ENCODE data around the gene SEC23B. TPM values are rescaled to one million over a fixed set of nuclear protein-coding genes. Genes with fewer than 3 reads are reported as not detected.

SEC23B gene
- total RNA-seq, 1 donor from 2014 or later, result 56.3 TPM

GRCh38 chr20:18588574-18588933 lies 80.8 kb downstream of the SEC23B start:
- DNase-seq, result no peak

GRCh38 chr20:18589941-18590674 lies 82.4 kb downstream of the SEC23B start:
- DNase-seq, result no peak

GRCh38 chr20:18596270-18596669 lies 88.5 kb downstream of the SEC23B start:
- no peak for DNase-seq

- DNase-seq, result no peak
Measured at GRCh38 chr20:18609741-18610140, 102.0 kb downstream of the SEC23B start.

Small RNA genes lying within 50 kb of the gene (small RNA-seq; reads per million reads assigned to genes)
- gene MIR3192 (not detected), gene RN7SL638P (not detected), gene RNU6ATAC34P (not detected)

Other genes with a start within 250 kb of the SEC23B start
- gene ZNF133, start 219.4 kb upstream of the SEC23B start, total RNA-seq, result 35.4 TPM
- 4.2 TPM for gene DZANK1, start 40.9 kb upstream of the SEC23B start, total RNA-seq
- gene POLR3F, start 40.5 kb upstream of the SEC23B start, total RNA-seq, result 30.7 TPM
- gene RBBP9, start 10.7 kb upstream of the SEC23B start, total RNA-seq, result 28.4 TPM
- gene SMIM26, start 59.5 kb downstream of the SEC23B start, total RNA-seq, result 76.3 TPM
- 84.2 TPM for gene DTD1, start 80.1 kb downstream of the SEC23B start, total RNA-seq